Pons (tissue), 1 donor: ENCODE data around the gene MAGI1.

Experiments
- DNase-seq: peaks from one replicate; pipeline ENCODE4 v3.0.0-alpha.2; 2016; ENCODE audit warnings: low spot score

The MAGI1 gene

GRCh38 chr3:65409176-65409569, 629.5 kb downstream of the MAGI1 start:
- DNase-seq, result no peak

GRCh38 chr3:65408531-65409175, 630.1 kb downstream of the MAGI1 start:
- DNase-seq, result no peak

- no peak for DNase-seq
These were observed 632.2 kb downstream of the MAGI1 start for GRCh38 chr3:65406470-65406869.

- no peak for DNase-seq
These were observed 636.1 kb downstream of the MAGI1 start for GRCh38 chr3:65402597-65402996.

- DNase-seq, result no peak
These were observed 637.1 kb downstream of the MAGI1 start for GRCh38 chr3:65401359-65402305.

- no peak for DNase-seq
These were observed 637.8 kb downstream of the MAGI1 start for GRCh38 chr3:65400899-65401298.

- DNase-seq, result no peak
These were observed 639.8 kb downstream of the MAGI1 start for GRCh38 chr3:65398953-65399352.

- DNase-seq, result no peak
These were observed 642.6 kb downstream of the MAGI1 start for GRCh38 chr3:65396078-65396477.

GRCh38 chr3:65391068-65391467, 647.6 kb downstream of the MAGI1 start:
- no peak for DNase-seq

- DNase-seq, result no peak
These were observed 652.9 kb downstream of the MAGI1 start for GRCh38 chr3:65385805-65386204.

GRCh38 chr3:65381496-65382010, 657.2 kb downstream of the MAGI1 start:
- no peak for DNase-seq

GRCh38 chr3:65379223-65379622, 659.5 kb downstream of the MAGI1 start:
- DNase-seq, result no peak

GRCh38 chr3:65377637-65378036, 661.1 kb downstream of the MAGI1 start:
- no peak for DNase-seq

- DNase-seq, result no peak
These were observed 662.3 kb downstream of the MAGI1 start for GRCh38 chr3:65376426-65376825.

GRCh38 chr3:65371053-65371452, 667.7 kb downstream of the MAGI1 start:
- DNase-seq, result no peak

- no peak for DNase-seq
These were observed 669.9 kb downstream of the MAGI1 start for GRCh38 chr3:65368866-65369265.

GRCh38 chr3:65362688-65363087, 676.0 kb downstream of the MAGI1 start:
- no peak for DNase-seq

GRCh38 chr3:65361448-65361847, 677.3 kb downstream of the MAGI1 start:
- no peak for DNase-seq

GRCh38 chr3:65356331-65357248, 682.1 kb downstream of the MAGI1 start:
- DNase-seq, result no peak

- DNase-seq, result no peak
These were observed 683.8 kb downstream of the MAGI1 start for GRCh38 chr3:65354880-65355279.

GRCh38 chr3:65352951-65353350, 685.8 kb downstream of the MAGI1 start:
- DNase-seq, result no peak

- DNase-seq, result no peak
These were observed 687.0 kb downstream of the MAGI1 start for GRCh38 chr3:65351753-65352152.
